Stimulated activated CD4-positive, alpha-beta T cell treated with anti-CD3 and anti-CD28 coated beads, Interleukin-1b, Interleukin-23, amount 100 ng/mL, for 48 hours (primary cell): ENCODE results near the gene RACGAP1.
"Not testable (repeated sequence)": the region's sequence is repeated elsewhere in the genome, so short reads cannot be mapped to it uniquely, and the experiment has no call there.

Experiments used
- DNase-seq: peaks from one replicate; pipeline ENCODE4 v3.0.0-alpha.2; 2020

The RACGAP1 gene

DNA sequence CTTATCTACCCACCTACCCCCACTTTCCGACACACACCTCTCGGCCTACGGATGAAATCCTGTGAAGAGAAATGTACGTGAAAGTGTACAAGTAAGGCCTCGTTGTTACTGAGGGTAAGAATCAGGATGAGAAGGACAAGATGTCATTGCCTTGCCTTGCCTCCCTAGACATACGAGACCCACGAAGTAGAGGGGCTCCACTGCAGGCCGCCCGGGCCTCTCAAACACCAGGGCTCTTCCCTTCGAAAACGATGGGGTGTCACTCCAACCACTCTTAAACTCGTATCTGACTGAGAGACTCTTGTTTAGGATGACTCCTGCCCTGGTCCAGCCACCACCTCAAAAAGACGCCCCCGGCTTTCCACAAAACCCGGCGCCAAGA, 498 bp downstream of the RACGAP1 start:
- no peak for DNase-seq

DNA sequence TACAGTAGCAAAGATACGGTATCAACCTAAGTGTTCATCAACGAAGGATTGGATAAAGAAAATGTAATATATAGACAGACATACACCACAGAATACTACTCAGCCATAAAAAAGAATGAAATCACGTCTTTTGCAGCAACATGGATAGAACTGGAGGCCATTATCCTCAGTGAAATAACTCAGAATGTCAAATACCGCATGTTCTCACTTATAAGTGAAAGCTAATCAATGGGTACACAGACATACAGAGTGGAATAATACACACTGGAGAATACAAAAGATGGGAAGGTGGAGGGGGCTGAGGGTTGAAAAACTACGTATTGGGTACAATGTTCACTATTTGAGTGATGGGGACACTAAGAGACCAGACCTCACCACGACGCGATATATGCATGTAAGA, 1.1 kb downstream of the RACGAP1 start:
- no peak for DNase-seq

DNA sequence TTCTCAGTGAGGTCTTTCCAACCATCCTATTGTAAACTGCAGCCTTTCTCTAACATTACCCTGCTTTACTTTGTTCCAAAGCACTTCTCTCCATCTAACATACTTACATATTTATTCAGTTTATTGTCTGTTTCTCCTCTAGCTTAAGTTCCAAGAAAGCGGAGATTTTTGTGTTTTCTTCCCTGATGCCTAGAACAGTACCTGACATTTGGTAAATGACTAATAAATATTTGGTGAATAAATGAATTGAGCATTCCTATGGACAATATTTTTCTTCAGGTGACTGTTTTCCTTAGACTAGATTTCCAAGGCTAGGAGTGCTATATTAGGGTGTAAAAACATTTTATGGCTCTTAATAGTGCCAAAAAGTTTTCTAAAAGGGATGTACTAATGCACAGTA, 2.4 kb downstream of the RACGAP1 start:
- DNase-seq = no peak

DNA sequence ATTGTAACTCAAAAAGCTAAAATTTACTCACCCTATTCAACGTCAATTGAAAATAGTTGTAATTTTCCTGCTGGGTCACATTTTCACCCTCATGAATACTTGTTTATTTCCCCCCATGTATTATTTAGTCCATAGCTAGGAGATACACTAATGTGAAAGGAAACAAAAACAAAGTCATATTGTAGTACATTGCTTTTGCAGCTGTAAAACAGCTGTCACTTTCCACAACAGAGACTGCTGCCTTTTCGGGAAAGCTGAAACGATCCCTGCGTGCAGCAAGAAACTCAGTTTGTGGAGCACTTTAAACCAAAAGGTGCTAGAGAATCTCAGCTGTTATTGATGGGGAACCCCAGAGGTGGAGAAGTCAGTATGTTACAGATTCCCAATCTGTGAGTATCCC, 4.3 kb downstream of the RACGAP1 start:
- DNase-seq = no peak

GRCh38 chr12:50019524-50019923, 5.8 kb downstream of the RACGAP1 start:
- no peak for DNase-seq

GRCh38 chr12:50018968-50019367, 6.3 kb downstream of the RACGAP1 start:
- no peak for DNase-seq

GRCh38 chr12:50018154-50018553, 7.1 kb downstream of the RACGAP1 start:
- DNase-seq = no peak

GRCh38 chr12:50017641-50018040, 7.7 kb downstream of the RACGAP1 start:
- no peak for DNase-seq

DNA sequence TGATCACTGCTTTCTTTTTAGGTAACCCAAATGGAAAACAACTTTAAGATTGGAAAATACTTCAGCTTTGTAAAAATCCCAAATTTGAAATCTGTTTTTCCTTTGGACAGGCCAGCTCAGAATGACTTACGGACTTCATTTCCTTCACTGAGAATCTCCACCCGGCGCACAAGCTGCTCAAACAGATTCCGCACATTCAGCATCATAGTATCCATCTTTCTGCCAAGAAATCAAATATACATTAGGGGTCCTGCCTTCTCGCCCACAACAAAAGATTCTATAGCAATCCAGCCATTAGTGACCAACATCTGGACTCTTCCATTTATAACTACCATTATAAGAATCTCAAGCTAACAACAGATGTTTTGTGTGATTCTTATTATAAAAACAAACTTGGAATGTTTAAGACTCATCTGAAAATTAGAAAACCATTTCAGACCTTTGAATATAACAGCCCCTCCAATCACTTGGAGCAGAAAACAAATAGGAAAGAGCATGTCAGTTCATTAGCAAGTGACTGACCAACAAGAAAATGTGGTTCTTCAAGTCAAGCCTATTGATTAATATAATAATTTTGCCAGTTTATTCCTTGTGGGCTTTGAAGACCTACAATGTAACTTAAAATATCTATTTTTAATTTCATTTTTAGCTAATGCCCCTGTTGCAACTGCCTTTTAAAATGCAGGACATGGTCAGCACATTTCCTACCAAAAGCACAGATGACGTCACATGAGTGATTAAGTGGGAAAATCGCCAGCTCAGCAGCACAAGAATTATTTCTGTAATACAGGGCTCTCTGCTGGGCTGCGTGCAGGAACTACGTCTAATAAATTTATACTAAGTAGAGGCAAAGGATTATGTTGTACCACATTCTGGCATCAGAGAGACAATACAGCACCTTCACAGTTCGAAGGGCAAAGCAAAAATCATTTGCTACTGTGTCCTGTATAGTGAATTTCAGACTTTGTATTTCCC, 8.5 kb downstream of the RACGAP1 start:
- no peak for DNase-seq

DNA sequence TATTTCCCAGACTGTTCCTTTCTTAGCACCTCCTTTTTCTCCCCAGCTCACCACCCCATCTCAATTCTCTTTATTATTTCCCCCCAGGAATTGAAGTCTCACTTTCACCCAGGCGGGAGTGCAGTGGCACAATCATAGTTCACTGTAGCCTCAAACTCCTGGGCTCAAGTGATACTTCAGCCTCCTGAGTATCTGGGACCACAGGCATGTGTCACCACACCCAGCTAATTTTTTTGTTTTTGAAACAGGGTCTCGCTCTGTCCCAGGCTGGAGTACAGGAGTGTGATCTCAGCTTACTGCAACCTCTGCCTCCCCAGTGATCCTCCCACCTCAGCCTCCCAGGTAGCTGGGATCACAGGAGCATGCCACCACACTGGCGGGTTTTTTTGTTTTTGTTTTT, 11.0 kb downstream of the RACGAP1 start:
- DNase-seq = no peak

- DNase-seq = no peak
These were observed 11.7 kb downstream of the RACGAP1 start for GRCh38 chr12:50013361-50014147.

DNA sequence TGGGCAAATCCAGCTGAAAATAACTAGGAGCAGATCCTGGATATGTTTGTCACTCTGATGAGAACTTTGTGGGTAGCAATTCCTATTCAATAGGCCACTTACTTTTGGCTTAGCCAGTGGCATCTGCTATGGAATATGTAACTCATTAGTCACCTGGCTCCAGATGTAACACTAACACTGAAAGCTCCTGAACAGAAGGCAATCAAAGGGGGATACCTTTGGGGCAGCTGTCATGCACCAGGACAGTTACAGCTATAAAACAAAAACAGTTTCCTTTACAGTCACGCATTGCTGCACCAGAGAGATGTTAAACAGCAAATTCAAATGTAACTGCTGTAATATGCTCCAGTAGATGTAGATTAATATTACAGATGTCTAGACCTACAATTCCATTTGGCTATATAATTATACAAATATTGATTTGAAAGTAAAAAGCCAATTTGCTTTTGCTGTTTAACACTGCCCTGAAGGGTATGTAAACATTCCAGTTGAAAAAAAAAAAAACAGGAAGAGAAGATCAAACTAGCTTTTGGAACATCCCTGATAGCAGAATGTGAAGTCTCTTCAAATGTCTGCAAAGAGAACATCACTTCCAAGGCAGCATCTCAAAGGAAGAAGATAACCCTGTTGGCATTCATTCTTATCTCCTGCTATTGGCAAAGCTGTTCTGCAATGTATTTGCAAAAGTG, 18.4 kb downstream of the RACGAP1 start:
- DNase-seq = no peak

GRCh38 chr12:50006280-50006679, 19.0 kb downstream of the RACGAP1 start:
- DNase-seq = no peak

- no peak for DNase-seq
These were observed 20.1 kb downstream of the RACGAP1 start for GRCh38 chr12:50005175-50005574.

DNA sequence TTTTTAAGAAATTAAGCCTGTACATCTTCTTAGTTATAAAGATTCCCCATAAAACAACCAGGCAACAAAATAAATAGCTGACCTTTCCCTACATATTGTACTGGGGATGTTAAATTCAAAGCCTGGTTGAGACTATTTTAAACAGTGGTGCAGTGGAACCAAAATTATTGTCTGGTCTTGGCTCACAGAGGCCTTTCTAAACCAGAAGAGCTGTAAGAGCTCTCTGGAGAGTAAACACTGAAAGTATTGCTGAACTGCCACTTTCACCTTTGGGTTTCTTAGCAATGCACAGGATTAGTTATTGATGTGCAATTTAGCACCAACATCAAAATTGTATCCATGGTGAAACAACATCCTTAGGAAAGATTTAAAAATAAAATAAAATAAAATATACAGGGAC, 20.6 kb downstream of the RACGAP1 start:
- DNase-seq = no peak

- DNase-seq = no peak
These were observed 21.7 kb downstream of the RACGAP1 start for GRCh38 chr12:50003595-50003994.

DNA sequence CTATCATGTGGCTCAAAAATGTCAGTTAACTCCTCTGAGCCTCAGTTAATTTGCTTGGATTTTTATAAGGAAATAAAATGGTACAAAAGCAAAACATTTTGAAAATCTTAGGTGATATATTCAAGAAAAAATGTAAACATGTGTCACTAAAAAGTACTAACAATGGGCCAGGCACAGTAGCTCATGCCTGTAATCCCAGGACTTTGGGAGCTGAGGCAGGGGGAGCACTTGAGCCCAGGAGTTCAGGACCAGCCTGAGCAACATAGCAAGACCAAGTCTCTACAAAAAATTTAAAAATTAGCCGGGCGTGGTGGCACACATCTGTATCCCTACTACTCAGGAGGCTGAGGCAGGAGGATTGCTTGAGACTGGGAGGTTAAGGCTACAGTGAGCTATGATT, 26.8 kb downstream of the RACGAP1 start:
- DNase-seq = no peak

GRCh38 chr12:49990273-49990672, 35.0 kb downstream of the RACGAP1 start:
- DNase-seq = no peak

DNA sequence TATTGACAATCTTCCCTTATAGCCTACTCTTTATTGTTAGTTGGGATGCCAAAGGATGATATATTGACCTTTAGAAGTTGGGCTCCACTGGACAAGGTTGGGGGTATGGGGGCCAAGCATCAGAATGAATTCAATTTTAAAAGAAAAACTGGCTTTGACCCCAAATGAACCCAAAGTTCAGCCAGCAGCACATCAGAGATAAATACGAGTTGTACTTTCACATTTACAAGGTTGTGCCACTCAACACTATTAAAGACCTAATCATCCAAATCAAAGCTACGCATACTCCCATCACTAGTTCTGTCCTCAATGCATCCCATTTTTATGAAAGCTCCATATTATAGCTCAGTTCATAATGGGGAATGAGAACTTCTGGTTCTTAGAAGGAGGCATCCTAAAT, 35.9 kb downstream of the RACGAP1 start:
- not testable (repeated sequence) for DNase-seq

DNA sequence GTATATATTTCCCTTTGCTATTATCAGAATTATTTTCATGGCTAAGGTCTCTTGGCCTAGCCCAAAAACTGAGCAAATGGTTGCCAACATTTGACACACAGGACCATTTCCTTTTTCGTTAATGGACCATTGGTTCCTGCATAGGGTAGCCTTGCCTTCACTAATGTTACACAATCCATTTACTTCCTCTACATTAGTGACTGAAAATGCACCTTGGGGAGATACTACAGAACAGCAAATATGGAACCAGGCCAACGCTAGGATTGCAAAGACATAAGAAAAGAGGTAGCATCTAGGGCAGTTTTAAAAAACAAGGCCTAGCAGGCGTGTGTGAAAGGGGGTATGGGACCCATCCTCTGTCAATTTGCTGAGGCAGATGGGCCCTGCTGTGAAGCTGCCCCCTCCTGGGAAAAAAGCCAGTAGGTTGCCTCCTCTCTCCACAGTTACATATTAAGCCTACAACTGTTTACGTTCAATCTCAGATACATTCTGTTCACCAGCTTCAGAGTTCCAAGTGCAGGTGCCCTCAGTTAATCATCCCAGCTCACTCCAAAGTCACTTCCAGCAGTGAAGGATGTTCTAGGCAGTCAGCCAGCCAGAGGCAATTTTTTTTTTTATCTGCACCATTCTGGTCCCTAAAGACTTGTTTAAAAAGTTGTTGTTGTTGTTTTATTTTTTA, 37.5 kb downstream of the RACGAP1 start:
- DNase-seq = no peak

GRCh38 chr12:49986476-49986875, 38.8 kb downstream of the RACGAP1 start:
- DNase-seq = not testable (repeated sequence)

- no peak for DNase-seq
These were observed 39.3 kb downstream of the RACGAP1 start for GRCh38 chr12:49985981-49986380.
